Measurements from ENCODE around the gene STIM1.

Gene STIM1

DNA sequence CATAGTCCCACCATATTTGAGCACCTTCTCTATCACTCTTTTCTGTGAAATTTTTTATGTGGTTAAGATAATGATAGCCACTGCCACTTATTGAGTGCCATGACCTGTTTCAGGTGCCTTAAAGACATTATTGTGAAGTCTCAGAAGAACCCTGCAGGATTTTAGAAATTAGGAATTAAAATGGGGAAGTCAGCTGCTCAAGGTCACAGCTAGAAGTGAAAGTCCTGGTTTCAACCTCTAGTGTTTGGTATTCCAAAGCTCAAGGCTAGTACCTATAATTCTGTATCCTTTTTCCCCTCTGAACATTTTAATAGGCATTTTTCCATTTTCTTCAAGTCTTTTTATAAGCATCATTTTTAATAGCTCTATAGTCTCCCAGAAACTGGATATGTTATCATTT is 230.1 kb downstream of the STIM1 start:
- Histone ChIP-seq H3K4me1 (ENCODE audit: control insufficient read depth, insufficient read depth, low read length) (peaks cover 5% of the 10 kb centered on the region), H3K27me3 (ENCODE audit: control insufficient read depth, insufficient read depth, low read length, poor library complexity, severe bottlenecking) (no peaks in the 10 kb centered on the region), H3K27ac (ENCODE audit: insufficient read depth, low read depth, low read length, poor library complexity, severe bottlenecking) (no peak overlapping the region), H3K4me3 (ENCODE audit: insufficient read depth, low read depth, low read length) (no peak overlapping the region), H3K36me3 (ENCODE audit: control insufficient read depth, insufficient read depth, low read length) (no peaks in the 10 kb centered on the region), H3K9me3 (ENCODE audit: control insufficient read depth, low read length) (no peaks in the 10 kb centered on the region)

DNA sequence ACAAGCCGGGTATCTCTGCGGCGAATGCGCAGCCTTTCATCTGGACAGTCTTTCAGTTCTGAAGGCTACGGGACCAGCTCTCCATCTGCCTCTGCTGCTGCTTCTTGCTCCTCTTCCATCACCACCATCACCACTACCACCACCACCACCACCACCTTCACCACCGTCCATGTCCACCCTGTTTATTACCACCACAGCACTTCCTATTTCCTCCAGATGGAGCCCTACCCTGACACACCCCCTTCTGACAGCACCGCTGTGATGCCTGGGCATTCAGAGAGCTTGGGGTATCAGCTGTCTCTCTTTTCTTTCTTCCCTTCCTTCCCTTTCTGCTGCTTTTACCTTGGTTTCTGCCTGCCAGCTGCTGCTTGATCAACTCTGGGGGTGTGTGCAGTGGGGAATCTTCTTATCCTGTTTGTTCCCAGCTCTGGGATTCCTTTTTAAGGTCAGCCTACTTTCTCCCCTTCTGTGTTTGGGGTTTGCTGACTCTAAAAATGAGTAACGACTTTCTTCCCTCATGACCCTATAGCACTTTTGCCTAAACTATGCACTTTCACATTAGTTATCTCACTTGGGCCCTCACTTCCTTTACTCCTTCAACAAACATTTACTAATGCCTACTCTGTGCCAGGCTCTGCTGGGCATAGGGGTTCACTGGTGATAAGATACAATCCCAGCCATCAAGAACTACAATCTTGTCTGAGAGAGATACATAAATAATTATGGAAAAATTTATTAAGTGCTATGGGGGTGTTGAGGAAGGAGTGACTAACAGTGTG is 231.3 kb downstream of the STIM1 start:
- peaks cover 5% of the 10 kb centered on the region for H3K4me1 ChIP-seq (ENCODE audit: control insufficient read depth, insufficient read depth, low read length)
- H3K27ac ChIP-seq (ENCODE audit: insufficient read depth, low read depth, low read length, poor library complexity, severe bottlenecking), result no peak overlapping the region
- no peaks in the 10 kb centered on the region for H3K36me3 ChIP-seq (ENCODE audit: control insufficient read depth, insufficient read depth, low read length)
- 93 to 94% methylated on average over 8 of the region's 8 CpGs for WGBS, 2 experiments
- no peak overlapping the region for H3K4me3 ChIP-seq (ENCODE audit: insufficient read depth, low read depth, low read length)
- H3K9me3 ChIP-seq (ENCODE audit: control insufficient read depth, low read length), result no peaks in the 10 kb centered on the region
- no peaks in the 10 kb centered on the region for H3K27me3 ChIP-seq (ENCODE audit: control insufficient read depth, insufficient read depth, low read length, poor library complexity, severe bottlenecking)

DNA sequence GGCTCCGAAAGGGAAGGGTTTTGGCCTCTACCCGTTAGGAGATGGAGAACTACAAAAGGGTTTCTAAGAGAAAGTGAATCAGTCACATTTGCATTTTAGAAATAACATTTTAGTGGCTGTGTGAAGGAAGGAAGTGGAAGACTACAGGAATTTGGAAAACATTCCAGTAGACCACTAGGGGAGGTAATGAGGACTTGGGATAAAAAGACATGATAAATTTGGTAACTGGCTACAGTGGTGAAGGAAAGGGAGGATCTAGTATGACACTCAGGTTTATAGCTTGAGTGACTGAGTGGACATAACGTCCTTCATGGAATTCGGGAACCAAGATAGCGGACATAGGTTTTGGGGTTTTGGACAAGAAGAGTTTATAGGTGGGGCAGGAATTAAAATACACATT is 232.1 kb downstream of the STIM1 start:
- no peaks in the 10 kb centered on the region for H3K36me3 ChIP-seq (ENCODE audit: control insufficient read depth, insufficient read depth, low read length)

DNA sequence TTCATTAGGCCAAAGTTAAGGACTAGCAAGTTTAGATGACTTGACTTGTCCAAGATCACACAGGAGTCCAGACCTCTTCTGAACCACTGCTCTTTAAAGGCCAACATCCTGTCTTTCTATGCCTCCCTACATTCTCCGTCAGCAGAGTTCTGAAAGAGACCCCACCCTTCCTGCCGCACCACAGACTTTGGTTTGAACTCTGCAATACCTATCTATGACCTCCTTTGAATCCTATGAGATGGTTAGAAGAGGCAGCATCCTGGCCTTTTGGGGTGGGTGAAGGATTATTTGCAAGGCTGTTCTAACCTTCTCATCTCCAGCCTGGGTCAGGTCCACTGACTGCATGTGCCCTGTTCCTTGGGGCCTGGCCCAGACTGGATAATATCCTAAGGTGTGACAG is 234.8 kb downstream of the STIM1 start:
- no peaks in the 10 kb centered on the region for H3K27me3 ChIP-seq (ENCODE audit: control insufficient read depth, insufficient read depth, low read length, poor library complexity, severe bottlenecking)
- no peaks in the 10 kb centered on the region for H3K9me3 ChIP-seq (ENCODE audit: control insufficient read depth, low read length)
- H3K4me3 ChIP-seq (ENCODE audit: insufficient read depth, low read depth, low read length), result no peak overlapping the region
- WGBS, 2 experiments, result 87 to 100% methylated on average over 1 to 2 of the region's 2 CpGs
- H3K27ac ChIP-seq (ENCODE audit: insufficient read depth, low read depth, low read length, poor library complexity, severe bottlenecking), result no peak overlapping the region
- H3K36me3 ChIP-seq (ENCODE audit: control insufficient read depth, insufficient read depth, low read length), result no peaks in the 10 kb centered on the region
- H3K4me1 ChIP-seq (ENCODE audit: control insufficient read depth, insufficient read depth, low read length), result no peaks in the 10 kb centered on the region

More for the DNA sequence above, 232.1 kb downstream of the STIM1 start:
- WGBS, 2 experiments, result 83 to 88% methylated on average over 5 of the region's 5 CpGs
- Histone ChIP-seq H3K27me3 (ENCODE audit: control insufficient read depth, insufficient read depth, low read length, poor library complexity, severe bottlenecking) (no peaks in the 10 kb centered on the region), H3K4me3 (ENCODE audit: insufficient read depth, low read depth, low read length) (no peak overlapping the region), H3K4me1 (ENCODE audit: control insufficient read depth, insufficient read depth, low read length) (peaks cover 5% of the 10 kb centered on the region), H3K9me3 (ENCODE audit: control insufficient read depth, low read length) (no peaks in the 10 kb centered on the region), H3K27ac (ENCODE audit: insufficient read depth, low read depth, low read length, poor library complexity, severe bottlenecking) (no peak overlapping the region)

DNA sequence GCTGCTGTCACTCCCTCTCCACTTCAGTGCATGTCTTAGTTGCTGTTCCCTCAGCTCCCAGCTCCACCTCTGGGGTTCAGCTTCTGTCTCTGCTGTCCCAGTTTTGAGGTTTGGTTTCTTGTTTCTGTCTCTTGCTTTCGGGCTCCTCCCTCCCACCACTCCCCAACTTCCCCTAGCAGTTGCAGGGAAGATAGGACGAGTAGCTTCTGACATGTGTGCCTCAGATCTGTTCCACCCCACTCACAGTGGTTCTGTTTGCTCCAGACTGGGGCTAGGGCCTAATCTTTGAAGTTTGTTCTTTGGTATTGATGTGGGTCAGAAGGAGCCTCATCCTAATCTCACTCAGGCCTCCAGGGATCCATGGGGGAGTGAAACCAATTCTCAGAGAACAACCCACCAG is 236.6 kb downstream of the STIM1 start:
- Histone ChIP-seq H3K9me3 (ENCODE audit: control insufficient read depth, low read length) (no peaks in the 10 kb centered on the region), H3K4me1 (ENCODE audit: control insufficient read depth, insufficient read depth, low read length) (no peaks in the 10 kb centered on the region), H3K27me3 (ENCODE audit: control insufficient read depth, insufficient read depth, low read length, poor library complexity, severe bottlenecking) (no peaks in the 10 kb centered on the region), H3K36me3 (ENCODE audit: control insufficient read depth, insufficient read depth, low read length) (no peaks in the 10 kb centered on the region), H3K27ac (ENCODE audit: insufficient read depth, low read depth, low read length, poor library complexity, severe bottlenecking) (no peak overlapping the region), H3K4me3 (ENCODE audit: insufficient read depth, low read depth, low read length) (no peak overlapping the region)
- WGBS, 2 experiments, result 53 to 63% methylated on average over 2 of the region's 2 CpGs

DNA sequence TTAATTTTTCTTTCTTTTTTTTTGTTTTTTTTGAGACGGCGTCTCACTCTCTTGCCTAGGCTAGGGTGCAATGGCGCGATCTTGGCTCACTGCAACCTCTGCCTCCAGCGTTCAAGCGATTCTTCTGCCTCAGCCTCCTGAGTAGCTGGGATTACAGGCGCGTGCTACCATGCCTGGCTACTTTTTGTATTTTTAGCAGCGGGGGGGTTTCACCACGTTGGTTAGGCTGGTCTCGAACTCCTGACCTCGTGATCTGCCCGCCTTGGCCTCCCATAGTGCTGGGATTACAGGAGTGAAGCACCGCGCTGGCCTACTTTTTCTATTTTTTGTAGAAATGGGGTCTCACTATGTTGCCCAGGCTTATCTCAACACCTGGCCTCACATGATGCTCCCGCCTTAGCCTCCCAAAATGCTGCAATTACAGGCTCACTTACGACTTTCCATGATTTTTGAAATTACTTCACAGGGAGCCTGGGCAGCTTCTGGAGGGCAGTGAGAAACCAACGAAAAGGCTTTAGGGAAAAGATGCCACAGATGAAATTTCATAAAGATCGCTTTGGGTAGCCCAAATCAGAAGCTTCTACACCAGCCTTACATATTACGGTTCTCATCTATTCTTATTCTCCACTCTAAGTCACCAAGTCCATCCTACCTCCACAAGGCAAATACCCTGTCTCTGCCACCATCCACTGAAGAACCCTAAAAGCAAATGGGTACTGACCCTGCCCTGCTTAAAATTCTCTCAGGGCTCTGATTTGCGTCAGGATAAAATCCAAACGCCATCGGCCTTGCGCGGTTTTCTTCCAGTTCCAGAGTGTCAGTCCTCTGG is 238.3 kb downstream of the STIM1 start:
- Histone ChIP-seq H3K36me3 (ENCODE audit: control insufficient read depth, insufficient read depth, low read length) (no peaks in the 10 kb centered on the region), H3K27me3 (ENCODE audit: control insufficient read depth, insufficient read depth, low read length, poor library complexity, severe bottlenecking) (no peaks in the 10 kb centered on the region), H3K9me3 (ENCODE audit: control insufficient read depth, low read length) (no peaks in the 10 kb centered on the region), H3K27ac (ENCODE audit: insufficient read depth, low read depth, low read length, poor library complexity, severe bottlenecking) (peak overlapping the region; percentile 73), H3K4me3 (ENCODE audit: insufficient read depth, low read depth, low read length) (peak overlapping the region; percentile 68), H3K4me1 (ENCODE audit: control insufficient read depth, insufficient read depth, low read length) (no peaks in the 10 kb centered on the region)
- 70 to 71% methylated on average over 25 of the region's 25 CpGs for WGBS, 2 experiments

DNA sequence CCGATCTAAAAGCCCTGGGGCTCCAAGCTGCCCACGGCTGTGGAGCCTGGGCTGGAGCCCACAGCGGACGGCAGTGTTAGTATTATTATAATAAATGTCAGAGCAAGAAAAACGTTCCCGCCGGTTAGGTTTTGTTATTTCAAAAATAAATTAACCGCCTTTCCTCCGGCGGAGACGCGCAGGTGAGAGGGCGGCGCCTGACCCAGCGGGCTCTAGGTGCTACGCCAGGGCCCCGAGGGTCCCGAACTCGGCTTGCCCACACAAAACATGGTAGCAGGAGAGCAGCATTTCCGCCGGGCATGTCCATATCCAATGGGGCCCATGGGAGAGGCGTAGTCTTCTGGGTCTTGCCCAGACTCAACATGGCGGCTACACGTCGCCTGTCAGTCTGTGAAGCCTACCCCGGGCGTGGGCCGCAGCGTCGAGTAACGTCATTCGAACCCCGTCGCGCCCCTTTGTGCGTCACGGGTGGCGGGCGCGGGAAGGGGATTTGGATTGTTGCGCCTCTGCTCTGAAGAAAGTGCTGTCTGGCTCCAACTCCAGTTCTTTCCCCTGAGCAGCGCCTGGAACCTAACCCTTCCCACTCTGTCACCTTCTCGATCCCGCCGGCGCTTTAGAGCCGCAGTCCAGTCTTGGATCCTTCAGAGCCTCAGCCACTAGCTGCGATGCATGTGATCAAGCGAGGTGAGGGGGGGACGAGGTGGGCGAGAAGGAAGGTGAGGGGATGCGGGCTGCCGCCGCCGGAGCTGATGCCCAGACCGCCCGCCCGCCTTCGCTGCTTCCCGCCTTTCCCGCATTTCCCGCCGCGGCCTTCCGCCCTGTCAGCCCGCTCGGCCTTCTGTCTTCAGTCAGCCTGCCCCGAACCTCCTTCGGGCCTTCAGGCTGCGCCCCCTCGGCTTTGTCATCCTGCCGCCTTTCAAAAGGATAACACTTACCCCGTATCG is 239.2 kb downstream of the STIM1 start, which contains the start of gene RRM1:
Gene RRM1, plus strand, starts transcription at position 452 of the 944 bp plus-strand sequence. Its CDS starts 214 bp downstream, at position 666.
- 0% methylated on average over 74 of the region's 74 CpGs for WGBS, 2 experiments
- Histone ChIP-seq H3K4me1 (ENCODE audit: control insufficient read depth, insufficient read depth, low read length) (no peaks in the 10 kb centered on the region), H3K27me3 (ENCODE audit: control insufficient read depth, insufficient read depth, low read length, poor library complexity, severe bottlenecking) (no peaks in the 10 kb centered on the region), H3K4me3 (ENCODE audit: insufficient read depth, low read depth, low read length) (peak within 1 kb of the TSS; percentile 68), H3K9me3 (ENCODE audit: control insufficient read depth, low read length) (no peaks in the 10 kb centered on the region), H3K36me3 (ENCODE audit: control insufficient read depth, insufficient read depth, low read length) (no peaks in the 10 kb centered on the region), H3K27ac (ENCODE audit: insufficient read depth, low read depth, low read length, poor library complexity, severe bottlenecking) (peak within 1 kb of the TSS; percentile 88)

DNA sequence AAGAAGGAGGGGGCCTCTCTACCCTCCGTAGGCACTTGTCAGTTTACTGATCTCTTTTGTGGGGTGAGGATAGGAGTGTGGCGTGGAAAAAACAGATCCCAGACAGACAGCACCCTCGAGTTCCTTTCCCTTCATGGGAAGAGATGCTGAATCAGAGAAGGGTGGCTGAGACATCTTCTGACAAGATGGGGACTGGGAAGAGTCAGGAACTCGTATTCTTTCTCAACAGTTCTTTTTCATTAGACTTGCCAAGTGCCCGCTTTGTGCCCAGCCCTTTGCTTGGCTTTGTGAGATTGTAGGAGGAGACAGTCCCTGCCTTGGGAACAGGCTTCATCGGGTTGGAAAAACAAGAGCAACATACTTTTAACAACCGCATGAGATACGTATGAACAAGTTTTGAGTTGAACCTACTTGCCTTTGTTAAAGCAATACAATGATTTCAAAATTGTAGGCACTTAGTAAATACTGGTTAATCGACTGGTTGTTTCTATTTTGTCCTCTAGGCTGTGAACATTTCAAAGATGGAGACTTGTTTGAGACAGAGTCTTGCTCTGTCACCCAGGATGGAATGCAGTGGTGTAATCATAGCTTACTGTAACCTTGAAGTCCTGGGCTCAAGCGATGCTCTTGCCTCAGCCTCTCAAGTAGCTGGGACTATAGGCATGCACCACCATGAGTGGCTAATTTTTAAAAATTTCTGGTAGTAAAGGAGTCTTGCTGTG is 240.2 kb downstream of the STIM1 start:
- 26 to 31% methylated on average over 10 of the region's 10 CpGs for WGBS, 2 experiments
- Histone ChIP-seq H3K27me3 (ENCODE audit: control insufficient read depth, insufficient read depth, low read length, poor library complexity, severe bottlenecking) (no peaks in the 10 kb centered on the region), H3K4me1 (ENCODE audit: control insufficient read depth, insufficient read depth, low read length) (no peaks in the 10 kb centered on the region), H3K9me3 (ENCODE audit: control insufficient read depth, low read length) (no peaks in the 10 kb centered on the region), H3K4me3 (ENCODE audit: insufficient read depth, low read depth, low read length) (peak overlapping the region; percentile 68), H3K27ac (ENCODE audit: insufficient read depth, low read depth, low read length, poor library complexity, severe bottlenecking) (no peak overlapping the region), H3K36me3 (ENCODE audit: control insufficient read depth, insufficient read depth, low read length) (no peaks in the 10 kb centered on the region)

DNA sequence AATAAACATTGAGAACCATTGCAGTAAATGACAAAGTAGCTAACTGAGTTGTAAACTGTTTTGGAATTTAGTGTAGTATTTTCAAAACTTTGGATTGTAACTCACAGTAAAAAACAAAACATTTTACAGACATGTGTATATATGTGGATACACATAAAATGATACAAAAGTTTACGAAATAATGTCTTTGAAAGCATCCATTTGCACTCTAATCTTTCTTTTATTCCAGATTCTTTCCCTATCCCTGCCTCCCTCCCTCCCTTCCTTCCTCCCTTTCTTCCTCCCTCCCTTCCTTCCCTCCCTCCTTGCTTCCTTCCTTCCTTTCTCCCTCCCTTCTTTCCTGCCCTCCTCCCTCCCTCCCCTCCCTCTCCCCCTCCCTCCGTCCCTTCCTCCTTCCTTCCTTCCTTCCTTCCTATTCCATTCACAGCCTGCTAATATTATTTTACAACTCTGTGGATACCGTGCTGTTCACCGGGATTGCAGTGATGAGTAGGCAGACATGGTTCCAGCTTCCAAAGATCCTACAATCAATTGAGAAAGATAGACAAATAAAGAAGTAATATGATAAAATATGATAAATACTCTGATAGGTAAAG is 242.7 kb downstream of the STIM1 start:
- H3K27ac ChIP-seq (ENCODE audit: insufficient read depth, low read depth, low read length, poor library complexity, severe bottlenecking), result no peak overlapping the region
- no peaks in the 10 kb centered on the region for H3K9me3 ChIP-seq (ENCODE audit: control insufficient read depth, low read length)
- no peak overlapping the region for H3K4me3 ChIP-seq (ENCODE audit: insufficient read depth, low read depth, low read length)
- no peaks in the 10 kb centered on the region for H3K27me3 ChIP-seq (ENCODE audit: control insufficient read depth, insufficient read depth, low read length, poor library complexity, severe bottlenecking)
- H3K4me1 ChIP-seq (ENCODE audit: control insufficient read depth, insufficient read depth, low read length), result no peaks in the 10 kb centered on the region
- WGBS, 2 experiments, result 91 to 95% methylated on average over 2 to 4 of the region's 4 CpGs
- H3K36me3 ChIP-seq (ENCODE audit: control insufficient read depth, insufficient read depth, low read length), result no peaks in the 10 kb centered on the region

Data from ectodermal cell (in vitro differentiated cells).